ENCODE data around the gene DBNL.

The DBNL gene

GRCh38 chr7:44056681-44057080 is 12.2 kb downstream of the DBNL start:
- no peak for TF ChIP-seq GATA2 (IDR thresholded peaks at IDR 0.05; ENCODE audit: low read depth, low read length)
- no peak for TF ChIP-seq GATA3 (IDR thresholded peaks at IDR 0.05; ENCODE audit: low read depth, low read length)

DNA sequence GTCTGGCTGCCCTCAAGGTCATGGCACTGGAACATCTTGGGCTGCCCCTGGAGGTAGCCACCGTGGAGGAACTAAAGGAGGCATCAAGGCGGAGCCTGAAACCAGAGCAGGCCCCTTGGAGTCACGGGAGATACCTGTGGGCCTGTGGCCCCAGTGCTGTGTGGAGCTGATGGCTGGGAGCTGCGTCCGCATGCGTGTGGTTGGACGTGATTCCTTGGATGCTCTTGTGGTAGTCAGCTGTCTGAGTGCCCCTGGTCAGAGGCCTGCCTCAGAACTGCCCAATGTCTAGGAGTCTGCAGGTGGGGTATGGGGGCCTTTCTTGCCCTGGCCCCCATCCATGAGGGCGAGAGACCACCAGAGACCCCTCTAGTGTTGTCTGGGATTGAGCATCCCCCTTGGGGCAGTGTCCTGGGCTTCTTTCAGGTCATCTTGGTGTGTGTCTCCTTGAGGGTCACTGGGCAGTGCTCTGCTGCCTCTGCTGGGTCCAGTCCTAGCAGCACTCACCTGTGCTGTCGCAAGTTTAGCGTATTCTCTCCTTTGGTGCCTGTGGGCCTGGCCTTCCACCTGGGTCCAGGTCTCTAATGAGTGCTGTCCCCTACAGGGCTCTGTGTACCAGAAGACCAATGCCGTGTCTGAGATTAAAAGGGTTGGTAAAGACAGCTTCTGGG is 12.8 kb downstream of the DBNL start:
- TF ChIP-seq GATA2 (IDR thresholded peaks at IDR 0.05; ENCODE audit: low read depth, low read length) (no peak), GATA3 (IDR thresholded peaks at IDR 0.05; ENCODE audit: low read depth, low read length) (no peak)

- TF ChIP-seq GATA3 (IDR thresholded peaks at IDR 0.05; ENCODE audit: low read depth, low read length) (no peak), GATA2 (IDR thresholded peaks at IDR 0.05; ENCODE audit: low read depth, low read length) (no peak)
Observed at GRCh38 chr7:44057849-44058758, 13.6 kb downstream of the DBNL start.

DNA sequence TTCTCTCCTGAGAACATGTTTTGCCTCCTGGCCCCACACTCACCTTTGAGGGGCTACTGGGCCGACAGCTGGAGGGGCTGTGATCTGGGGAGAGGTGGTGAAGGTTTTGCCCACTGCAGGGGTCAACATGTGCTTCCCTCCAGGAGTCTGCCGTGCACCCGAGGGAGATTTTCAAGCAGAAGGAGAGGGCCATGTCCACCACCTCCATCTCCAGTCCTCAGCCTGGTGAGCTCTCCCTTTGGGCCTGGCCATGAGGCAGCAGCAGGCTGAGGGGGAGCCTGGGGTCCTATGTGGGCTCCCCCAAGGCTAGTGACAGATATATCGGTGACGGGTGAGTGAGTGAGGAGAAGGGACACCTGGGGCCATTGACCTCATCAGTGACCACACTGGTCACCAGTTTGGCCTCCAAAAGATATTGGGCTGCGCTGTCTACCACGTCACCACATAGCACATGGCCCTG is 14.3 kb downstream of the DBNL start:
- TF ChIP-seq GATA2 (IDR thresholded peaks at IDR 0.05; ENCODE audit: low read depth, low read length) (no peak), GATA3 (IDR thresholded peaks at IDR 0.05; ENCODE audit: low read depth, low read length) (no peak)

DNA sequence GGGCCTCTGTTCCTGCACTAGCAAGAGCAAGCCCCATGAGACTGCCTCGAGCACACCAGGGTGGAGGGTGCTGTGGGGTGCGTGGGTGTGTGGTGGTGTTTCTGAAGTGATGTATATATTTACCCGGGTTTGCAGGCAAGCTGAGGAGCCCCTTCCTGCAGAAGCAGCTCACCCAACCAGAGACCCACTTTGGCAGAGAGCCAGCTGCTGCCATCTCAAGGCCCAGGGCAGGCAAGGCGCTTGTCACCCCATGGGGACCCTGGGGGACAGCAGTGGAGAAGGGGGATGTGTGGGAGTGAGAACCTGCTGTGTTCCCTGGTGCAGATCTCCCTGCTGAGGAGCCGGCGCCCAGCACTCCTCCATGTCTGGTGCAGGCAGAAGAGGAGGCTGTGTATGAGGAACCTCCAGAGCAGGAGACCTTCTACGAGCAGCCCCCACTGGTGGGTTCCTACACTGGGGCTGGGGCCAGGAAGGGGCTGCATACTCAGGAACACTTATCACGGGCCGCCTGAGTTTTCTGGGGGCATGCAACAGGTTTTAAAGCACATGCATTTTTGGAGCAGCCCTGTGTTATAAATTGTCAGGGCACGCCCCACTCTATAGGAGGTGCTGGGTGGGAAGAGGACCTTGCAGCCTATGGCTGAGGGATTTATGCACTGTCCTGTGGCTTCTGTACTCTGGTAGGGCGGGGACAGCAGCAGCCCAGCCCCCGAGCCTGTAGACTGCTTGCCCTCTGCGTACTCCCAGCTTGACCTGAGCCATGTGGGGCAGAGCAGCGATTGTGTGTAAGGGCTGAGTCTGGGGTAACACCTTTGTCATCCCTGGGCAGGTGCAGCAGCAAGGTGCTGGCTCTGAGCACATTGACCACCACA is 15.0 kb downstream of the DBNL start:
- TF ChIP-seq GATA2 (IDR thresholded peaks at IDR 0.05; ENCODE audit: low read depth, low read length) (no peak), GATA3 (IDR thresholded peaks at IDR 0.05; ENCODE audit: low read depth, low read length) (no peak)

GRCh38 chr7:44060091-44060947 is 15.8 kb downstream of the DBNL start:
- TF ChIP-seq GATA2 (IDR thresholded peaks at IDR 0.05; ENCODE audit: low read depth, low read length) (no peak), GATA3 (IDR thresholded peaks at IDR 0.05; ENCODE audit: low read depth, low read length) (no peak)

DNA sequence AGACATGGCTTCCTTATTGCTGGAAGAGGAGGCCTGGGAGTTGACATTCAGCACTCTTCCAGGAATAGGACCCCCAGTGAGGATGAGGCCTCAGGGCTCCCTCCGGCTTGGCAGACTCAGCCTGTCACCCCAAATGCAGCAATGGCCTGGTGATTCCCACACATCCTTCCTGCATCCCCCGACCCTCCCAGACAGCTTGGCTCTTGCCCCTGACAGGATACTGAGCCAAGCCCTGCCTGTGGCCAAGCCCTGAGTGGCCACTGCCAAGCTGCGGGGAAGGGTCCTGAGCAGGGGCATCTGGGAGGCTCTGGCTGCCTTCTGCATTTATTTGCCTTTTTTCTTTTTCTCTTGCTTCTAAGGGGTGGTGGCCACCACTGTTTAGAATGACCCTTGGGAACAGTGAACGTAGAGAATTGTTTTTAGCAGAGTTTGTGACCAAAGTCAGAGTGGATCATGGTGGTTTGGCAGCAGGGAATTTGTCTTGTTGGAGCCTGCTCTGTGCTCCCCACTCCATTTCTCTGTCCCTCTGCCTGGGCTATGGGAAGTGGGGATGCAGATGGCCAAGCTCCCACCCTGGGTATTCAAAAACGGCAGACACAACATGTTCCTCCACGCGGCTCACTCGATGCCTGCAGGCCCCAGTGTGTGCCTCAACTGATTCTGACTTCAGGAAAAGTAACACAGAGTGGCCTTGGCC is 16.6 kb downstream of the DBNL start:
- TF ChIP-seq GATA3 (IDR thresholded peaks at IDR 0.05; ENCODE audit: low read depth, low read length) (no peak), GATA2 (IDR thresholded peaks at IDR 0.05; ENCODE audit: low read depth, low read length) (no peak)

- TF ChIP-seq GATA3 (IDR thresholded peaks at IDR 0.05; ENCODE audit: low read depth, low read length) = no peak
- TF ChIP-seq GATA2 (IDR thresholded peaks at IDR 0.05; ENCODE audit: low read depth, low read length) = no peak
Observed at GRCh38 chr7:44061645-44062179, 17.2 kb downstream of the DBNL start.

GRCh38 chr7:44062180-44062902 is 17.8 kb downstream of the DBNL start:
- no peak for TF ChIP-seq GATA3 (IDR thresholded peaks at IDR 0.05; ENCODE audit: low read depth, low read length)
- no peak for TF ChIP-seq GATA2 (IDR thresholded peaks at IDR 0.05; ENCODE audit: low read depth, low read length)

DNA sequence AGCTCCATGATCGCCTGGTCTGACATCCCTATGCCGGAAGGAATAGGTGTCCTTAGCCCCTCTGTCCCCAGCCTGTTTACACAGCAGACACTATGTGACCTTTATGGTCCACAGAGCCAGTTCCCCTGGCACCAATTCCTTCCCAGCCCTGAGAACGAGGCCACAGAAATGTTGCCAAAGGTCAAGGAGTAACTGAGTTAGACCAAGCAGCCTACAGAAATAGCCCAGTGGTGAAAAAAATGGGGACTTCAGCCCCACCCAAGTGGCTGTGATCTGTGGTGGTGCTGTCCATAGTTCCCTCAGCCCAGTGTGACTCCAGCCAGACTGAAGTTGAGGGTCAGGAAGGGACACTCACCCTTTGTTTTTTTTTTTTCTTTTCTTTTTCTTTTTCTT is 18.4 kb downstream of the DBNL start:
- no peak for TF ChIP-seq GATA3 (IDR thresholded peaks at IDR 0.05; ENCODE audit: low read depth, low read length)
- TF ChIP-seq GATA2 (IDR thresholded peaks at IDR 0.05; ENCODE audit: low read depth, low read length) = no peak

GRCh38 chr7:44063547-44063893 is 19.0 kb downstream of the DBNL start:
- no peak for TF ChIP-seq GATA3 (IDR thresholded peaks at IDR 0.05; ENCODE audit: low read depth, low read length)
- TF ChIP-seq GATA2 (IDR thresholded peaks at IDR 0.05; ENCODE audit: low read depth, low read length) = no peak

Measured in SH-SY5Y (cell line).